Fibroblast of skin of left quadriceps (primary cell): ENCODE measurements around the gene NR5A2.

Experiments used
- DNase-seq, 2 experiments: peaks; one replicate each; pipeline ENCODE4 v3.0.0-alpha.2; 2013; ENCODE audit warnings: low read depth in 2 of 2

The NR5A2 gene

GRCh38 chr1:200035956-200036618 lies 8.6 kb downstream of the NR5A2 start:
- no peak for DNase-seq

DNA sequence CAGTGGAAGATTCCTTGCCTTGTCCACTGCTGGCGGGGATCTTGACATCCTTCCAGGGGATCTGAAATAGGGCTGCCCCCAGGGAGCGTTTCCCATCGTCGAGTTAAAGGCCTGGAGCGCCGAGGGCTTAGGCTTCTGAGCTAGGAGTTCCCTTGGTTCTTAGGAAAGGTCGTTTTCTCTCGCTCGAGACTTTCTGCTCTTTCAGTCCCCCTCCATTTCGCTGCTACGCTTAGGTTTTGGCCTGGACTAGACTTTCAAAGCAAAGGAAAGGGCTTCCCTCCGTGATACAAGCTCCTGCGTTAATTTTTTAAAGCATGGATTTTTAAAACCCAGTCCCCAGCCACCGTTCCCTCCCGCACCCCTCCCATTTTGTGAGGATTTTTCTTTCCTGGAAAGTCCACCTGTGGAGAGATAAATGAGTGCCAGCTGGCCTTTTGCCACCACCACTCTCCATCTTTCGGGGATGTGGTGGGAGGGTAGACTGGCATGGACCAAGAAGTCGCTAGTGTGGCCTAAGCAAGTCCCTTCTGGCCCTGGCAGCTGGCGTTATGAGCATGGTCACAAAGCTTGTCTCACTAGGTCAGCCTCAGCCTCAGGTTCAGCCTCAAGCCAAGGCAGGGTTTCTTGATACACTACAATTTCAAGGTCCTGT lies 9.2 kb downstream of the NR5A2 start:
- no peak for DNase-seq

DNA sequence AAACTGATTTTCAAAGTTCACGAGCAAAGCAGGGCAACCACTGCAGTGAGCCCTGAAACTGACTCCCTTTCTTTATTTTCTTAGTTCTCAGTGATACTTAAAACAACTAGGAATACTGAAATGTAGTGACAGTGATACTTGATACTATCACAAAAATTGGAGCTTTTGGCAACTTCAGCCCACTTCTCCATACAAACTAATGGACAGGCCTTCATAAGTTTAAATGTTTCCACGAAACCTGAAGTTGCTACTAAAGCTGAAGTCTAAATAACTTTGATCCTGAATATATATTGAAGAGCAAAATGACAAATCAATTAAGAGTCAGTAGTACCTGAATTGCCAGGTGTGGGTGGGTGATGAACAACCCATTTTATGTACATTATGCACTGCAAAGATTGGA lies 10.0 kb downstream of the NR5A2 start:
- no peak for DNase-seq

- no peak for DNase-seq
Measured at GRCh38 chr1:200037904-200038303, 10.4 kb downstream of the NR5A2 start.

DNA sequence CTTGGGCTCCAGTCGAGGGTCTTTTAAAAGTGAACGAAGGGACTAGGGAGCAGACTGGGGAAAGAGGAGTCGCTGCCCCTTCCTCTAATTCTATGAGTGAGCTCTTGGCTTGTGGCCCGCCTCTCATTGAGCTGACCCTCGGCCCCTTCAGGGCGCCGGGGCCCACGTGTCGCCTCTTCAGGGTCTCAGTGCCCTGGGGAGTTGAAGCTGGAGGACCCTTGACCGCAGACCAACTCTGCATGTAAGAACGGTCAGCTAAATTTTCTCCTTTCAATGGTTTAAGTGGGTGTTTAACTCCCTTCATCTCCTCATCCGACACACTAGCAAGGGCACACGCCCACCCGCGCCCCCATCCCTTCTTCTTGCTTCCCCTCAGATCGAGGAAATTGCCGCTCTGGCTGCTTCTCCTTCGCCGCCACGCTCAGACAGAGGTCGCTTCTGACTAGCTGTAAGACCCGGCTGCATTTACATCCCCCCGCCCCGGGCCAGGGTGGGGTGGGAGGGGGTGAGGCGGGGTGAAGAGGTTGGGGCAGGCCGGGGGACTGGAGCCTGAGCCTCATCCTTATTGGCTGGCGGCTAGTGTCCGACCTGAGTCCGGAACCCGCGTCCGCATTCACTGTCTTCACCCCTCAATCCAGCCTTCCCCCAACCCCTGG lies 10.9 kb downstream of the NR5A2 start:
- DNase-seq = no peak

DNA sequence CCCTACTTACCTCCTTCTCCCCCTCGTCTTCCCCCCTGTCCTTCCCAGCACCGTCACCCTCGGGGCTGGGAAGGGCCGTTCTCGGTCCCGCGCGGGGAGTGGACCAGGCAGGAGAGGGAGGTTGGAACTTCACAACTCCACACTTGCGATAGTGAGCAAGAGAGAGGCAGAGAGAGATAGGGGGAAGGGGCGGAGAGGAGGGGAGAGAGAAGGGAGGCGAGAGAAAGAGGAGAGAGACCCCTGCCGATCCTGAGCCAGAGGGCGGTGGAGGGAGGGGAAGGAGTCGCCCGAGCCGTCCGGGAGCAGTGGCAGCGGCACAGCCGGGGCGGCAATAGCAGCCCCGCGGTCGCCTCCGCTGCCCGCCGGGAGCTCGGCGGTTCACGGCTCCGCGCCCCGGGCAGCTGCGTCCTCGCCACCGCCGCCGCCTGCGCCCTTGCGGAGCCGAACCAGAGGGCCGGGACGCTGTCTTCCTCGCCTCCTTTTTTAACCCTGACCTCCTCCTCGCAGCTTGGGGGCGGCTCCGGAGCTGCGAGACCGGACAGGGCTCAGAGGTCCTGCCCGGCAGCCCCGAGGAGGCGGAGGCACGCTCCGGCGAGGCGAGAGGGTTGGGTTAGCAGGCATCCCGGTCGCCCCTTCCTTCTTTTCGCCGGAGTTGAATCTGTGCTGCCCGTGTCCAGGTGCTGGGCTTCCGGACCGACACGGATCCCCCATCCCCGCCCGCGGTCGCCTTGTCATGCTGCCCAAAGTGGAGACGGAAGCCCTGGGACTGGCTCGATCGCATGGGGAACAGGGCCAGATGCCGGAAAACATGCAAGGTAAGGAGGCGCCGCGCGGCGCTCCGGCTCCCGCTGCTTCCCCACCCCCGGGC lies 11.7 kb downstream of the NR5A2 start:
- DNase-seq = no peak

GRCh38 chr1:200039849-200040474 lies 12.5 kb downstream of the NR5A2 start:
- DNase-seq = no peak

GRCh38 chr1:200040481-200041138 lies 13.1 kb downstream of the NR5A2 start:
- DNase-seq = no peak

DNA sequence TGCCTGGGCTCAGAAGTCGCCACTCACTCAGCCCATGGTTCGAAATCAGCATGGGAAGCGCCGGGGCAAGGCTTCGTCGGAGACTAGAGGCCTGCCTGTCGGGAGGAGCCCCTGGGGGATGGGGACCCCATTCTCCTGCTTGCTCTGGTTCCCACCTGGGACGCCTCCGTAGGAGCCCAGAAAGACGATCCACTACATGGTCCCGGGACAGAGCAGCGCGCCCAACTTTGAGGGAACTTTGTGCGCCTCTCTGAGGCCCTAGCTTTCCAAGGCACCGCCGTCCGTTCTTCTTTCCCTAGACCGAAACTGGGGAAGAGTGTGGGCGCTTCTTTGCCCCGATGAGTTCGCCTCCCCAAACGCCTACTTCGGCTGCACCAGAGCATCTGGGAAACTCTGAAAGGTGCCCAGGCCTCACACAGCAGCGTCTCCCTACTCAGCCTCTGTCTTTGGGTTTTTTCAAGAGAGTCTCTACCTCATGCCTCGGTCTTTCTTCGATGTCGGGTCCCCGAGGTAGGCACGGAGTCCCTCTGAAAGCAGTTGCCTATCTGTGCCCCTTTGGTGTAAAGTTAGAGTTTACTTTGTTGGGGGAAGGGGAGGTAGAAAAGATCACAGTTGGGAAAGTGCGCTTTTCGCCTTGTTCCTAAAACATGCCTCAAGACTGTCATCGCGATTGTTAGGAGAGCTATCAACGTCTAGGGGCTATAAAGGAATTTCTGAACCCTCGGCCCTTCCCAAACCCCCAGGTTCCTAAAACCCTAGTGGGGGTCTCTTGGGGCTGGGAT lies 14.0 kb downstream of the NR5A2 start:
- no peak for DNase-seq

DNA sequence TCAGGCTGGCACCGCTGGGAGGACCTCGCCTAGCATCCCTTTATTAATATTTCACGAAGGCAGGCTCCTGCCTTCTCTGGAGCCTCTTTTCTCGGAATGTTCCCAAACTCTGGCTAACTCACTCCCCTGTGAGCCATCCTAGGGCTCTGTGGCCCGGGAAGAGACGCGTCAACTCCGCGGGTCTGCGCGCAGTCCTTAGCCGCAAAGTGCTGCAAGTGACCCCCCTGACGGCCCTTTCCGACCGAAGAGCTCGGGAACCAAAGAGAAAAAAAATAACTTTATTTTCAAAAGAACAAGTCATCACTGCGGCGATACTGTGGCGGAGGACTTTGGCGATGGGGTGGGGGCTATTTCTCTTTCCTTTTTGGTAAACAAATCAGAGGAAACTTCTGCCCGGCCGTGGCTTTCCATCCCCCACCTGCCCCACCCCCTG lies 14.6 kb downstream of the NR5A2 start:
- DNase-seq = no peak

GRCh38 chr1:200042552-200043335 lies 15.2 kb downstream of the NR5A2 start:
- no peak for DNase-seq

GRCh38 chr1:200043336-200043668 lies 15.8 kb downstream of the NR5A2 start:
- DNase-seq = no peak

GRCh38 chr1:200046115-200046514 lies 18.6 kb downstream of the NR5A2 start:
- no peak for DNase-seq

DNA sequence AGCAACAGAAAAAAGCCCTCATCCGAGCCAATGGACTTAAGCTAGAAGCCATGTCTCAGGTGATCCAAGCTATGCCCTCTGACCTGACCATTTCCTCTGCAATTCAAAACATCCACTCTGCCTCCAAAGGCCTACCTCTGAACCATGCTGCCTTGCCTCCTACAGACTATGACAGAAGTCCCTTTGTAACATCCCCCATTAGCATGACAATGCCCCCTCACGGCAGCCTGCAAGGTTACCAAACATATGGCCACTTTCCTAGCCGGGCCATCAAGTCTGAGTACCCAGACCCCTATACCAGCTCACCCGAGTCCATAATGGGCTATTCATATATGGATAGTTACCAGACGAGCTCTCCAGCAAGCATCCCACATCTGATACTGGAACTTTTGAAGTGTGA lies 20.7 kb downstream of the NR5A2 start:
- no peak for DNase-seq

GRCh38 chr1:200049810-200050209 lies 22.3 kb downstream of the NR5A2 start:
- DNase-seq = no peak

- no peak for DNase-seq
Measured at GRCh38 chr1:200051620-200052019, 24.1 kb downstream of the NR5A2 start.

DNA sequence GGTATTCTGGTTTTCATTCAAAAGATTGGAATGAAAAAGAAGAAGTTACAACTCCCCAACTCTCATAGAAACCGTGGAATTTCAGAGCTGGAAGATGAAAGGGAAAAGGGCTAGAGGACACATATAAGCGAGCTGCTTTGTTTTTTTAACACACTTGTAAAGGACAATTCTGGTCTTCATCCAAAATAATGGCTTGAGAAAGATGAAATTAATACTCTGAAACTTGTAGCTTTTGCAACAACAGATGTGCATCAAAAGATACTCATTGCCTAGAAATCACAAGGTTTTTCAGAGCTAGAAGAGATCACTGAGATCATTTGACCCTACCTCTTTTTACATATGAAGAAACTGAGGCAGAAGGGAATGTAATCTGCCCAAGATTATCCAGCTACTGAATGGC lies 25.6 kb downstream of the NR5A2 start:
- no peak for DNase-seq

DNA sequence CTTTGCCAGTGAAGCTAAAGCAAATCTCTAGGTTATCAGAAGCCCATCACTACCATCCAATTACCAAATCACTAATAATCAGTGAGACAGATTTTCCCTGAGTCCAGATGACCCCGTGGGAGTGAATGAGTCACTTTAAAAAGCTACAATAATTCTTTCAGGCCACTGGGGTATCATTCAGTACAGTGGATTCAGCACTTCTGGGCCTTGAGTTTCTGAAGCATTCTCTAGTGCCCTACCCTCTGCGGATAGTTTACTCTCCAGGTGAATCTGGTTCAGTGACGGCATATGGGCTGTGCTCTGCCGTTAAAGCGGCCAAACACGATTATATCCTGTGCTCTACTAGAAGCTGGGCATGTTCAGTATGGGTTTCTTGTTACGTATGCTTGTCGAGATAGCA lies 26.1 kb downstream of the NR5A2 start:
- no peak for DNase-seq

DNA sequence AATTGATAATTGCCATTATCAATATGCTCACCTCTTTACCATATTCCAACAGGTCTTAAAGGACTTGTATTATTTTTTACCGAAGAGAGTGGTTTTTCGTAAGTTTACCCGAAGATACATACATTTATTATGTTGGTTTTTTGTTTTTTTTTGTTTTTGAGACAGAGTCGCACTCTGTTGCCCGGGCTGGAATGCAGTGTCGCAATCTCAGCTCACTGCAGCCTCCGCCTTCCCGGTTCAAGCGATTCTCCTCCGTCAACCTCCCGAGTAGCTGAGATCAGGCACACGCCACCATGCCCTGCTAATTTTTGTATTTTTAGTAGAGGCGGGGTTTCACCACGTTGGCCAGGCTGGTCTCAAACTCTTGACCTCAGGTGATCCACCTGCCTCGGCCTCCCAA lies 30.8 kb downstream of the NR5A2 start:
- DNase-seq = no peak

DNA sequence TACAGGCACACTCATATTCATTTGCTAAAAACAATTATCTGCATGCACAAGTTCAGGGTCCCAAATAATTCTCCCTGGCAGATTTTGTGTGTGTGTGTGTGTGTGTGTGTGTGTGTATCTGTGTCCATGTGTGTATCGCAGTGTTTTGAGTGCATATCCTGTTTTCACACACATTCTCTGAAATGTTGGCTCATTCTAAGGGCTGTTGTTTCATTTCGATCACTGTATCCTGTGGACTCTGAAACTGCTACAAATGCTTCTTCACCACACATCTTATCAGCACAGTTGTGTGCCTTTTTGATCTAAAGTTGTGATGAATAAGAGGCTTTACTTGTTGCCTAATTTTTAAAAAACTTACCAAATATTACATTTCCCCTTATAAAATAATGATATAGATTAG lies 34.6 kb downstream of the NR5A2 start:
- DNase-seq = no peak
